ENCODE measurements around the gene SFXN2. TPM values are rescaled to one million over a fixed set of nuclear protein-coding genes. Genes with fewer than 3 reads are reported as not detected.
A peak's percentile ranks its signal among the peaks of the same experiment; 100 is the strongest.

The SFXN2 gene
- total and polyA plus RNA-seq, 7 donors = 0.45 to 3.2 (median 1.7) TPM

DNA sequence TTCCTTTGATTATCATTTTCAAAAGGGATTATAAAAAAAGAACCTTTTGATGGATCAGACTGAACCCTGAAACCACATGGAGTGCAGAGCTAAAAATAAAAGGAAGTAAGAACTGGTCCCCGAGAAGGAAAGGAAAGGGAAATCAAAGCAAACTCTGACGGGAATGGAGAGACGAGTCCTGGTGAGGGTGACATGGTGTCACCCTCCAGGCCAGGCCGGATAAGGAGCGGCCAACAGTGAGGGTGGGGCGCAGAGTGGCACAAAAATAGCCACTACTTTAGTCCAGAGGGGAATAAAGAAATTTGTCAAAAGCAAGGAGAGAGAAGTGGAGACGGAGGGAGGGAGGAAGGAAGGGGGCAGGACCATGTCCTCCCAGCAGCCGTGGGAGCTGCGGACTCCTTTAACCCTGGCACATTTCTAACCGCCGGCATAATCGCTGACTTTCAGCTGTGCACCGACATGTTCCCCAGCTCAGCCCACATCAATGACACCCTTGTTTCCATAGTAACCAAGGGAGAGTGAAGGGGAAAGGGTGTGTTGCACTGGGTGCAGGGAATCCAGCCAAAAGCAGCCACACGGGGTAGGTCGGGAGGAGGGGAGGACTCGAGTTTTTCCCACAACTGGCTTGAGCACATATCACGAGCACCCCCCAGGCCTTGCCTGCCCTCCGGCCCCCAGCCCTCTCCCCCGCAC, 40.5 kb upstream of the SFXN2 start:
- H3K27me3 ChIP-seq (ENCODE audit: insufficient read depth in 3 of 3, low read length in 2 of 3) = no peaks in the 10 kb centered on the region
- peak; percentile 11 to 36 (median 32) for ATAC-seq
- peak overlapping the region; percentile 50 for H3K27ac ChIP-seq
- intact Hi-C loops (cut with DNase I) = no loop called here
- TF ChIP-seq, protein P1, sequence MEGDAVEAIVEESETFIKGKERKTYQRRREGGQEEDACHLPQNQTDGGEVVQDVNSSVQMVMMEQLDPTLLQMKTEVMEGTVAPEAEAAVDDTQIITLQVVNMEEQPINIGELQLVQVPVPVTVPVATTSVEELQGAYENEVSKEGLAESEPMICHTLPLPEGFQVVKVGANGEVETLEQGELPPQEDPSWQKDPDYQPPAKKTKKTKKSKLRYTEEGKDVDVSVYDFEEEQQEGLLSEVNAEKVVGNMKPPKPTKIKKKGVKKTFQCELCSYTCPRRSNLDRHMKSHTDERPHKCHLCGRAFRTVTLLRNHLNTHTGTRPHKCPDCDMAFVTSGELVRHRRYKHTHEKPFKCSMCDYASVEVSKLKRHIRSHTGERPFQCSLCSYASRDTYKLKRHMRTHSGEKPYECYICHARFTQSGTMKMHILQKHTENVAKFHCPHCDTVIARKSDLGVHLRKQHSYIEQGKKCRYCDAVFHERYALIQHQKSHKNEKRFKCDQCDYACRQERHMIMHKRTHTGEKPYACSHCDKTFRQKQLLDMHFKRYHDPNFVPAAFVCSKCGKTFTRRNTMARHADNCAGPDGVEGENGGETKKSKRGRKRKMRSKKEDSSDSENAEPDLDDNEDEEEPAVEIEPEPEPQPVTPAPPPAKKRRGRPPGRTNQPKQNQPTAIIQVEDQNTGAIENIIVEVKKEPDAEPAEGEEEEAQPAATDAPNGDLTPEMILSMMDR (IDR thresholded peaks at IDR 0.05) = no peak
- H3K4me1 ChIP-seq = peaks cover 54% of the 10 kb centered on the region
- peak overlapping the region; percentile 42 for H3K4me3 ChIP-seq
- 15 to 29% (median 15%) methylated on average over 19 of the region's 19 CpGs for WGBS, 3 donors
- H3K9me3 ChIP-seq = no peaks in the 10 kb centered on the region
- no peaks in the 10 kb centered on the region for H3K36me3 ChIP-seq (ENCODE audit: insufficient read depth in 1 of 2, low read depth in 1 of 2)
- peak; percentile 54 to 77 for DNase-seq

DNA sequence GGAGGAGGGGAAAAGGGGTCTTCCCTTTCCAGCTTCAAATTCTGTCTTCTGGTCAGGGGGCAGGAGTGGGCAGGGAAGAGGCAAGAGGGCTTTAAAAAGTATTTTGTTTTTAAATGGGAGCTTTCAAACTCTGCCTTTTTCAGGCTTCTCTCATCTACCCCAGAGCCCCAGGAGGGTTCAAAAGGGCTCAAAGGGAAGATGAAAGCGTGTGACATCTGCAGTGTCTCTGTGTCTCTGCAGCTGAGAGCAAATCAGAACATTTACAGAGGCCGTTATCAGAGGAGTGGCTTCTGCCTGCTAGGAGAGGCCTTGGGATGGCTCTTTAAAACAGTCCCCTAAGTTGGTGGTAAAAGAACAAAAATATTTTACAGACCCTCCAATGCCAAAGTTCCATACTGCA, 39.9 kb upstream of the SFXN2 start:
- peaks cover 48% of the 10 kb centered on the region for H3K4me1 ChIP-seq
- peak overlapping the region; percentile 50 for H3K27ac ChIP-seq
- intact Hi-C loops (cut with DNase I) = no loop called here
- TF ChIP-seq, protein P1 (IDR thresholded peaks at IDR 0.05) = no peak
- DNase-seq = no peak
- ATAC-seq = no peak
- H3K27me3 ChIP-seq (ENCODE audit: insufficient read depth in 3 of 3, low read length in 2 of 3) = no peaks in the 10 kb centered on the region
- H3K9me3 ChIP-seq = no peaks in the 10 kb centered on the region
- H3K36me3 ChIP-seq (ENCODE audit: insufficient read depth in 1 of 2, low read depth in 1 of 2) = no peaks in the 10 kb centered on the region
- WGBS, 3 donors = 61 to 69% (median 63%) methylated on average over 2 of the region's 2 CpGs
- H3K4me3 ChIP-seq = peak overlapping the region; percentile 42

DNA sequence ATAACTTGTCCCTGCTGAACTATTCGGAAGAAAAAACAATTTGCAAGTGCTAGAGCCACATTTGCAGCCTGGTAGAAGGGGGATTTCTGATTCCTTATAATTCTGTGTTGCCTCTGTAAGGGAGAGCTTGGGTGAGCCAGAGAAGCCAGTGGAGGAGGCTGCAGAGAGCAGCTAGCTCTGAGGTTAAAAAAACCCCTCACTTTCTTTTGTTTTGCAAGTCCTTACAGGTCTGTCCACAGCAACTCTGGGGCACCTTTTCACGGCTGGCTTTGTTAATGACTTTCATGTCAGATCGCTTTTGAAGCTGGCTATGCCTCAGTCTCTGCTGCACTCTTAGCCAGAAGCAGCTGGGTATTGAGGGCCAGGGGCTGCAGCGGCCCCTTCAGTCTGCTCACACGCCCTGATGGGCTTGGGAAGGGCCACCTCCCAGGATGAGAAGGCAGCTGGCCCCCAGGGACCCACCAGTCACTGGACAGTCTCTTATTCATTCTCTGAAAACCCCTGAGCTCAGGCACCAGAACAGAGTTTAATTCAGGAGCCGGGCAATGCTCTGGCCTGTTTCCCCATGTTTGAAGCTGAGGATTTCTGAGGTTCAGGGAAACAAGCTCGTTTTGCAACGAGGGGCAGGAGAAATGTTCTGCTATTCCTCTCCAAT, 39.3 kb upstream of the SFXN2 start:
- H3K4me3 ChIP-seq = no peak overlapping the region
- H3K36me3 ChIP-seq (ENCODE audit: insufficient read depth in 1 of 2, low read depth in 1 of 2) = no peaks in the 10 kb centered on the region
- peaks cover 45% of the 10 kb centered on the region for H3K4me1 ChIP-seq
- H3K27ac ChIP-seq = no peak overlapping the region
- DNase-seq = no peak
- intact Hi-C loops (cut with DNase I) = no loop called here
- H3K27me3 ChIP-seq (ENCODE audit: insufficient read depth in 3 of 3, low read length in 2 of 3) = no peaks in the 10 kb centered on the region
- TF ChIP-seq, protein P1 (IDR thresholded peaks at IDR 0.05) = no peak
- no peak for ATAC-seq
- 58 to 68% (median 60%) methylated on average over 8 of the region's 8 CpGs for WGBS, 3 donors
- no peaks in the 10 kb centered on the region for H3K9me3 ChIP-seq

DNA sequence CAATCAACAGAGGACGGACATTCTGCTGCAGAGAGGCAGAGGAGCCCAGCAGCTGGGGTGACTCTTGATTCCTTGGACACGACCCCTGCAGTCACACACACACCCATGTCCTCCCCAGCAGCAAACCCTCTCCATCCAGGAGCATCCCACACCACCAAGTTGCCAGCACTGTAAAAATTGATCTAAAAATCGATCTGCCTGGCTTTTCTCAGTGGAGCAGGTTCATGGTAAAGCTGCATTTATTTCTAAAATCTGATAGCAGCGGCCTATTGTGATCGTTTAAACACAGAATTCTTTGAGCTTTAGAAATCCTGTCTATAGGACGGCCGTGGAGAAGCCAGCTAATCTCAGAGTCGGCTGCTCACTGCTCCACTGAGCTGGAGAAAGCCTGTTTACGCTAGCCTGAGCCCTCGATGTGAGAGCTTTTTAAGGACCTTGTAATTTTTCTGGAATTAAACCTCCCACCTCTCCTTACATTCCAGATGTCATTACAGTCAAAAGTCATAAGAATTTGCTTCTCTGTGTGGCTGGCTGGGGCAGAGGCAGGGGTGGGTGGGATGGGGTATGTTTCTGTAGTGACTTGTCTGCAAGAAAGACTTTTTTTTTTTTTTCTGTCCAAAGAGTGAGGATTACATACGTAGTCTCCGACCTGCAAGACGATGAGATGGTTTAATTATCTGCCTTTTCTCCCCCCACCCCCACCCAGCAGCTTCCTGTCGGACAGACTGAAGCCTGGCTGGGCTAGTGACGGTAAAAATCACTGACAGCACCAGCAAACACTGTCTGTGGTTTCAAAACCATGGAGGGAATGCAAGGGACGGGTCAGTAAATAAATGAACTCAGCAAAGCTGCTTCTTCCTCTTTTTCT, 38.5 kb upstream of the SFXN2 start:
- TF ChIP-seq, protein P1 (IDR thresholded peaks at IDR 0.05) = no peak
- ATAC-seq (no peak), DNase-seq (no peak)
- H3K4me3 ChIP-seq = no peak overlapping the region
- H3K9me3 ChIP-seq = no peaks in the 10 kb centered on the region
- H3K4me1 ChIP-seq = peaks cover 45% of the 10 kb centered on the region
- 51 to 57% (median 54%) methylated on average over 16 of the region's 16 CpGs for WGBS, 3 donors
- intact Hi-C loops (cut with DNase I) = no loop called here
- H3K27ac ChIP-seq = peak overlapping the region; percentile 41
- no peaks in the 10 kb centered on the region for H3K27me3 ChIP-seq (ENCODE audit: insufficient read depth in 3 of 3, low read length in 2 of 3)
- H3K36me3 ChIP-seq (ENCODE audit: insufficient read depth in 1 of 2, low read depth in 1 of 2) = no peaks in the 10 kb centered on the region

Data from psoas muscle (tissue), 8 donors.